GM12878 (cell line): ENCODE results near the gene PGBD4.

Experiments used
- EGR1 ChIP-seq, 2 experiments: IDR thresholded peaks; 1 replicate in 1 of 2; 2 replicates in 1 of 2; pipeline ENCODE4 v1.6.1; 2011 to 2012; ENCODE audit warnings: low read depth in 2 of 2, low read length in 2 of 2, borderline replicate concordance in 1 of 2, mild to moderate bottlenecking in 1 of 2, moderate library complexity in 1 of 2
- EP300 ChIP-seq, 2 experiments: fragments of 150-350 bp in 1 of 2; IDR thresholded peaks; 2 replicates each; pipeline ENCODE4 v1.6.1; 2011 to 2012; ENCODE audit warnings: low read depth in 2 of 2, low read length in 2 of 2, borderline replicate concordance in 1 of 2, improper control_type of control experiment in 1 of 2, inconsistent platforms in 1 of 2; ENCODE audit not compliant: control insufficient read depth in 1 of 2
- EZH2 ChIP-seq: IDR thresholded peaks from 2 replicates; pipeline ENCODE4 v1.6.1; 2012; ENCODE audit warnings: low read depth, mild to moderate bottlenecking, control low read depth, inconsistent platforms, low read length, borderline replicate concordance; ENCODE audit not compliant: control insufficient read depth
- POLR2A ChIP-seq: IDR thresholded peaks from 2 replicates; pipeline ENCODE4 v1.6.1; 2011; ENCODE audit warnings: low read depth, mild to moderate bottlenecking, low read length
- POLR2AphosphoS2 ChIP-seq: IDR thresholded peaks from 2 replicates; pipeline ENCODE4 v1.6.1; 2011; ENCODE audit warnings: low read depth, mild to moderate bottlenecking, low read length, improper control_type of control experiment, moderate library complexity
- POLR2AphosphoS5 ChIP-seq: IDR thresholded peaks from 2 replicates; pipeline ENCODE4 v1.6.1; 2011; ENCODE audit warnings: mild to moderate bottlenecking, low read length, inconsistent platforms
- SRF ChIP-seq, 2 experiments: IDR thresholded peaks; 2 replicates each; pipeline ENCODE4 v1.6.1; 2011; ENCODE audit warnings: low read depth in 2 of 2, low read length in 2 of 2, mild to moderate bottlenecking in 1 of 2, moderate library complexity in 1 of 2
- TF ChIP-seq, protein P1 (sequence below): IDR thresholded peaks from 2 replicates; pipeline ENCODE4 v1.6.1; 2011; ENCODE audit warnings: borderline replicate concordance, low read depth, mild to moderate bottlenecking, moderate library complexity, low read length; ENCODE audit not compliant: insufficient read depth, poor library complexity, severe bottlenecking
- TF ChIP-seq, protein P2 (sequence below): IDR thresholded peaks from 2 replicates; pipeline ENCODE4 v1.6.1; 2012; ENCODE audit warnings: low read depth, low read length, improper control_type of control experiment
- TF ChIP-seq, protein P3 (sequence below), 3 experiments: IDR thresholded peaks in 2 of 3; conservative IDR thresholded peaks in 1 of 3; 2 replicates each; pipeline ENCODE4 v1.5.1; 2011; ENCODE audit warnings: low read depth in 3 of 3, low read length in 3 of 3, mild to moderate bottlenecking in 3 of 3, control low read depth in 2 of 3, moderate library complexity in 2 of 3, inconsistent platforms in 1 of 3, mixed read lengths in 1 of 3; ENCODE audit not compliant: control insufficient read depth in 2 of 3, insufficient read depth in 1 of 3; ENCODE audit errors: extremely low read depth in 1 of 3

DNA sequence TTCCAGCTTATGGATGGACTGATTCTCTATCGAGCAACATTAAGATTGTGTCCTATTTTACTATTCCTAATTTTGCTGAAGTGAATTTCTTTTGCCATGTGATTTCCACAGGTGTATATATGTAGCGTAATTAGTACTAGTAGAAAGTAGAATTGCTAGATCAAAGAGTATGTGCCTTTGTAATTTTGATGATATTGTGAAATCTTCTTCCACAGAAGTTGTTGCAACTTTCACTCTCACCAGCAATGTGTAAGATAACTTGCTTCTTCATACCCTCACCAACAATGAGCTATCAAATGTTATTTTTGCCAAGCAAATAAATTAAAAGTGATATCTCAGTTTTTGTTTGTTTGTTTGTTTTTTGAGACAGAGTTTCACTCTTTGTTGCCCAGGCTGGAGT, 5.4 kb downstream of the PGBD4 start:
- no peak for TF ChIP-seq POLR2AphosphoS5
- TF ChIP-seq POLR2AphosphoS2, result no peak
- TF ChIP-seq, protein P1, sequence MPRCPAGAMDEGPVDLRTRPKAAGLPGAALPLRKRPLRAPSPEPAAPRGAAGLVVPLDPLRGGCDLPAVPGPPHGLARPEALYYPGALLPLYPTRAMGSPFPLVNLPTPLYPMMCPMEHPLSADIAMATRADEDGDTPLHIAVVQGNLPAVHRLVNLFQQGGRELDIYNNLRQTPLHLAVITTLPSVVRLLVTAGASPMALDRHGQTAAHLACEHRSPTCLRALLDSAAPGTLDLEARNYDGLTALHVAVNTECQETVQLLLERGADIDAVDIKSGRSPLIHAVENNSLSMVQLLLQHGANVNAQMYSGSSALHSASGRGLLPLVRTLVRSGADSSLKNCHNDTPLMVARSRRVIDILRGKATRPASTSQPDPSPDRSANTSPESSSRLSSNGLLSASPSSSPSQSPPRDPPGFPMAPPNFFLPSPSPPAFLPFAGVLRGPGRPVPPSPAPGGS, result no peak
- TF ChIP-seq EGR1 (IDR thresholded peaks at IDR 0.05; ENCODE audit: borderline replicate concordance in 1 of 2, low read depth in 2 of 2, low read length in 2 of 2), result no peak
- no peak for TF ChIP-seq EZH2
- TF ChIP-seq, protein P2, sequence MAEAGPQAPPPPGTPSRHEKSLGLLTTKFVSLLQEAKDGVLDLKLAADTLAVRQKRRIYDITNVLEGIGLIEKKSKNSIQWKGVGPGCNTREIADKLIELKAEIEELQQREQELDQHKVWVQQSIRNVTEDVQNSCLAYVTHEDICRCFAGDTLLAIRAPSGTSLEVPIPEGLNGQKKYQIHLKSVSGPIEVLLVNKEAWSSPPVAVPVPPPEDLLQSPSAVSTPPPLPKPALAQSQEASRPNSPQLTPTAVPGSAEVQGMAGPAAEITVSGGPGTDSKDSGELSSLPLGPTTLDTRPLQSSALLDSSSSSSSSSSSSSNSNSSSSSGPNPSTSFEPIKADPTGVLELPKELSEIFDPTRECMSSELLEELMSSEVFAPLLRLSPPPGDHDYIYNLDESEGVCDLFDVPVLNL, result no peak
- TF ChIP-seq SRF (IDR thresholded peaks at IDR 0.05; ENCODE audit: low read depth in 2 of 2, low read length in 2 of 2), result no peak
- TF ChIP-seq EP300 (IDR thresholded peaks at IDR 0.05; ENCODE audit: borderline replicate concordance in 1 of 2, control insufficient read depth in 1 of 2, low read depth in 2 of 2, low read length in 2 of 2), result no peak
- TF ChIP-seq, protein P3, sequence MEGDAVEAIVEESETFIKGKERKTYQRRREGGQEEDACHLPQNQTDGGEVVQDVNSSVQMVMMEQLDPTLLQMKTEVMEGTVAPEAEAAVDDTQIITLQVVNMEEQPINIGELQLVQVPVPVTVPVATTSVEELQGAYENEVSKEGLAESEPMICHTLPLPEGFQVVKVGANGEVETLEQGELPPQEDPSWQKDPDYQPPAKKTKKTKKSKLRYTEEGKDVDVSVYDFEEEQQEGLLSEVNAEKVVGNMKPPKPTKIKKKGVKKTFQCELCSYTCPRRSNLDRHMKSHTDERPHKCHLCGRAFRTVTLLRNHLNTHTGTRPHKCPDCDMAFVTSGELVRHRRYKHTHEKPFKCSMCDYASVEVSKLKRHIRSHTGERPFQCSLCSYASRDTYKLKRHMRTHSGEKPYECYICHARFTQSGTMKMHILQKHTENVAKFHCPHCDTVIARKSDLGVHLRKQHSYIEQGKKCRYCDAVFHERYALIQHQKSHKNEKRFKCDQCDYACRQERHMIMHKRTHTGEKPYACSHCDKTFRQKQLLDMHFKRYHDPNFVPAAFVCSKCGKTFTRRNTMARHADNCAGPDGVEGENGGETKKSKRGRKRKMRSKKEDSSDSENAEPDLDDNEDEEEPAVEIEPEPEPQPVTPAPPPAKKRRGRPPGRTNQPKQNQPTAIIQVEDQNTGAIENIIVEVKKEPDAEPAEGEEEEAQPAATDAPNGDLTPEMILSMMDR (IDR thresholded peaks at IDR 0.05 in 2 of 3, conservative IDR thresholded peaks at IDR 0.05 in 1 of 3; ENCODE audit: control insufficient read depth in 2 of 3, extremely low read depth in 1 of 3, insufficient read depth in 1 of 3, low read depth in 3 of 3, low read length in 3 of 3), result no peak
- no peak for TF ChIP-seq POLR2A
